Naive thymus-derived CD8-positive, alpha-beta T cell (primary cell): ENCODE measurements around the gene CTDNEP1. TPM values are rescaled to one million over a fixed set of nuclear protein-coding genes. Genes with fewer than 3 reads are reported as not detected.
A peak's percentile ranks its signal among the peaks of the same experiment; 100 is the strongest.
"Not testable (repeated sequence)": the region's sequence is repeated elsewhere in the genome, so short reads cannot be mapped to it uniquely, and the experiment has no call there.

Source experiments
- ATAC-seq, 2 donors: fragments of 150-1000 bp; cut with Tn5 transposase in 1 of 2; sonication (Bioruptor Pico), chemical (Tn5 transposase) in 1 of 2; 1 replicate in 1 of 2; 2 replicates in 1 of 2; pipeline ENCODE4 v1.10.0; 2021; ENCODE audit warnings: mild to moderate bottlenecking in 2 of 2, moderate library complexity in 2 of 2
- POLR2A ChIA-PET: fragments of 350-600 bp; sonication (Branson Sonifier 250); formaldehyde crosslinking; loops from one replicate; lab custom pipeline; 2021; ENCODE audit warnings: antibody characterized with exemption; lab: Charles Lee
- DNase-seq, 10 donors: peaks; one replicate each; pipeline versions ENCODE4 v3.0.0 to v3.0.0-alpha.2; 2020 to 2022
- H3K27ac Mint-ChIP-seq, 10 donors: one replicate each; pipeline ENCODE4 v1.8.0; 2020 to 2022; ENCODE audit warnings: mild to moderate bottlenecking in 10 of 10, mixed read lengths in 10 of 10, moderate library complexity in 4 of 10, inconsistent platforms in 1 of 10
- H3K27me3 Mint-ChIP-seq, 5 donors: one replicate each; pipeline ENCODE4 v1.8.0; 2021 to 2022; ENCODE audit warnings: mixed read lengths in 5 of 5
- H3K36me3 Mint-ChIP-seq, 3 donors: one replicate each; pipeline ENCODE4 v1.8.0; 2020 to 2022; ENCODE audit warnings: mixed read lengths in 3 of 3, mild to moderate bottlenecking in 2 of 3, inconsistent platforms in 1 of 3
- H3K4me1 Mint-ChIP-seq, 4 donors: one replicate each; pipeline ENCODE4 v1.8.0; 2021 to 2022; ENCODE audit warnings: mixed read lengths in 4 of 4
- H3K4me3 Mint-ChIP-seq, 10 donors: one replicate each; pipeline ENCODE4 v1.8.0; 2020 to 2022; ENCODE audit warnings: mild to moderate bottlenecking in 10 of 10, mixed read lengths in 10 of 10, moderate library complexity in 6 of 10, inconsistent platforms in 1 of 10
- H3K9me3 Mint-ChIP-seq, 9 donors: one replicate each; pipeline ENCODE4 v1.8.0; 2020 to 2022; ENCODE audit warnings: mixed read lengths in 9 of 9, mild to moderate bottlenecking in 3 of 9, inconsistent platforms in 1 of 9, moderate library complexity in 1 of 9
- polyA plus RNA-seq, 3 donors: library from polyadenylated mRNA; unstranded; fragments of 300-500 nt; fragmentation: Illumina TruSeq; gene quantifications; one replicate each; pipeline ENCODE4 v1.2.3, GENCODE V29; 2021
- total RNA-seq, 8 experiments: library from RNA in 2 of 8; stranded (reverse) in 2 of 8; gene quantifications; one replicate each; pipeline ENCODE4 v1.2.3 and lab custom pipeline; 2021 to 2026

The CTDNEP1 gene
- total and polyA plus RNA-seq, 5 experiments from 2014 or later: 33.6 to 142 (median 42.3) TPM

DNA sequence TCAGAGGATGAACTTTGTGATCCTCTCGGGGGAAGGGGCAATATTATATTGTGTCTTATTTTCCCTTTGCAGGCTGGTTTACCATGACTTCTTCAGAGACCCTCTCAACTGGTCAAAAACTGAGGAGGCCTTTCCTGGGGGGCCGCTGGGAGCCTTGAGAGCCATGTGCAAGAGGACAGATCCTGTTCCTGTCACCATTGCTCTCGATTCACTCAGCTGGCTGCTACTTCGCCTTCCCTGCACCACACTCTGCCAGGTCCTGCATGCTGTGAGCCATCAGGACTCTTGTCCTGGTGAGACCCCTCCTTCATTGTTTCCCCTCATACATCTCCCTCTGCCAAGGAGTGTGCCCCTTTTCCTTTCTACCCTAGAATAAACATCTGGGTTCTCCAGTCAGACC lies 3.0 kb upstream of the CTDNEP1 start:
- Mint-ChIP-seq H3K27me3 (no peaks in the 10 kb centered on the region), H3K9me3 (no peaks in the 10 kb centered on the region), H3K4me3 (peak overlapping the region in 4 of 10 donors; percentile 1 to 58 (median 49)), H3K4me1 (peaks cover 16 to 38% (median 34%) of the 10 kb centered on the region in 4 donors), H3K36me3 (peaks cover 0 to 59% (median 2%) of the 10 kb centered on the region in 3 donors), H3K27ac (peak overlapping the region in 6 of 10 donors; percentile 31 to 74 (median 54))
- DNase-seq (no peak), ATAC-seq (no peak)
- POLR2A ChIA-PET: interaction anchor here (0.8 kb wide), 1 partner anchor 34 kb away, joined by 3 read pairs; no protein-coding TSS in a partner anchor

GRCh38 chr17:7253082-7253481 lies 1.5 kb upstream of the CTDNEP1 start:
- Mint-ChIP-seq H3K4me1 (peaks cover 22 to 51% (median 45%) of the 10 kb centered on the region in 4 donors), H3K36me3 (peaks cover 0 to 50% (median 2%) of the 10 kb centered on the region in 3 donors), H3K27me3 (no peaks in the 10 kb centered on the region), H3K9me3 (no peaks in the 10 kb centered on the region), H3K27ac (peak overlapping the region; percentile 90 to 100 (median 100)), H3K4me3 (peak overlapping the region; percentile 88 to 98 (median 95))
- POLR2A ChIA-PET: no interaction called here
- ATAC-seq (no peak), DNase-seq (no peak)

DNA sequence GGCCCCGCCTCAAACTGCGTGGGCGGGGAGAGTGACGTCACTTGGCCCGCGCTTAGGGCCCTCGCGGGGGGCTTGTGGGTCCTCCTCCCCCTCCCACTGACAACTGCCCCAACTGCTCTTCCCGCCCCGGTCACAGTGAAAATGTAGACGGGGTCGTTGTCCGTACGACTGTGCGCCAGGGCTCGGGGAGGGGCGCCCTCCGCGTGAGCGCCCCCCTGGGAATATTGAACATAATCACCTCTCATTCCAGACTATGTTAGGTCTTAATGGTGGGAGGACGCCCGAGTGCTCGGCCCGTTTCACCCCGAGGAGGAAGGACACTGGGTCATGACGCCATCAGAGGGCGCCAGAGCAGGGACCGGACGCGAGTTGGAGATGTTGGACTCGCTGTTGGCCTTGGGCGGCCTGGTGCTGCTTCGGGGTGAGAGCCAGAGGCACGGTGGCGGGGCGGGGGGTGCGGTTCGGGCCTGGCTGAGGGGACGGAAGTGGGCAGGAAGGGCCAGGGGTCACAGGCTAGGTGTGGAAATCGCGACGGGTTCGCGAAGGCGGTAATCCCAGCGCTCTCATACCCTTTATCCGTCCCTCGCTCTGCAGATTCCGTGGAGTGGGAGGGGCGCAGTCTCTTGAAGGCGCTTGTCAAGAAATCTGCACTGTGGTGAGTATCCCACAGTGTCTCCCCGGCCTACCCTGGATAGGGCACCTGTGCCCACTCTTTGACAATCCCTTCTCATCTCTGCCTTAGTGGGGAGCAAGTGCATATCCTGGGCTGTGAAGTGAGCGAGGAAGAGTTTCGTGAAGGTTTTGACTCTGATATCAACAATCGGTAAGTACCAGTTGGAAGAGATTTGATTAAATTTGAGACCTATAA lies 876 bp upstream of the CTDNEP1 start, which contains the start of gene ELP5:
Gene ELP5, plus strand, starts transcription at position 40 of the 868 bp plus-strand sequence. Its CDS starts 336 bp downstream, at position 376.
- Mint-ChIP-seq H3K4me1 (peaks cover 22 to 51% (median 46%) of the 10 kb centered on the region in 4 donors), H3K9me3 (no peaks in the 10 kb centered on the region), H3K27ac (peak within 1 kb of the TSS; percentile 90 to 100 (median 100)), H3K36me3 (peaks cover 0 to 45% (median 2%) of the 10 kb centered on the region in 3 donors), H3K27me3 (no peaks in the 10 kb centered on the region), H3K4me3 (peak within 1 kb of the TSS; percentile 91 to 98 (median 95))
- POLR2A ChIA-PET: interaction anchor here (1.0 to 5.6 kb wide), 4 partner anchors 13 to 61 kb away, joined by 3 to 89 read pairs (median 9); partner anchors contain the start of genes DVL2, GABARAP and PHF23
- ATAC-seq: peak; percentile 57 to 63
- DNase-seq: peak in 8 of 10 donors; percentile 71 to 99 (median 82)

GRCh38 chr17:7250695-7251627 lies 573 bp downstream of the CTDNEP1 start:
- H3K4me3 Mint-ChIP-seq: peak overlapping the region; percentile 91 to 98 (median 95)
- H3K9me3 Mint-ChIP-seq: no peaks in the 10 kb centered on the region
- DNase-seq: peak in 3 of 10 donors; percentile 17 to 43 (median 43)
- POLR2A ChIA-PET: interaction anchor here (0.7 to 5.6 kb wide), 10 partner anchors 9 to 437 kb away, joined by 3 to 89 read pairs (median 4); partner anchors contain the start of genes ACADVL, DLG4, DVL2 and GABARAP
- H3K27me3 Mint-ChIP-seq: no peaks in the 10 kb centered on the region
- peak overlapping the region; percentile 86 to 100 (median 96) for H3K27ac Mint-ChIP-seq
- ATAC-seq: peak; percentile 2 to 19
- peaks cover 0 to 40% (median 5%) of the 10 kb centered on the region in 3 donors for H3K36me3 Mint-ChIP-seq
- H3K4me1 Mint-ChIP-seq: peaks cover 21 to 53% (median 51%) of the 10 kb centered on the region in 4 donors

- H3K27me3 Mint-ChIP-seq: no peaks in the 10 kb centered on the region
- peak overlapping the region; percentile 90 to 96 (median 94) for H3K4me3 Mint-ChIP-seq
- H3K36me3 Mint-ChIP-seq: peaks cover 0 to 36% (median 4%) of the 10 kb centered on the region in 3 donors
- POLR2A ChIA-PET: interaction anchor here (0.8 to 5.6 kb wide), 4 partner anchors 10 to 30 kb away, joined by 3 to 89 read pairs (median 4); partner anchors contain the start of genes ACADVL, DLG4, GABARAP and PHF23
- peaks cover 21 to 53% (median 51%) of the 10 kb centered on the region in 4 donors for H3K4me1 Mint-ChIP-seq
- DNase-seq: no peak
- H3K27ac Mint-ChIP-seq: peak overlapping the region; percentile 85 to 97 (median 93)
- no peaks in the 10 kb centered on the region for H3K9me3 Mint-ChIP-seq
- no peak for ATAC-seq
Observed at GRCh38 chr17:7249830-7250229, 1.7 kb downstream of the CTDNEP1 start.

DNA sequence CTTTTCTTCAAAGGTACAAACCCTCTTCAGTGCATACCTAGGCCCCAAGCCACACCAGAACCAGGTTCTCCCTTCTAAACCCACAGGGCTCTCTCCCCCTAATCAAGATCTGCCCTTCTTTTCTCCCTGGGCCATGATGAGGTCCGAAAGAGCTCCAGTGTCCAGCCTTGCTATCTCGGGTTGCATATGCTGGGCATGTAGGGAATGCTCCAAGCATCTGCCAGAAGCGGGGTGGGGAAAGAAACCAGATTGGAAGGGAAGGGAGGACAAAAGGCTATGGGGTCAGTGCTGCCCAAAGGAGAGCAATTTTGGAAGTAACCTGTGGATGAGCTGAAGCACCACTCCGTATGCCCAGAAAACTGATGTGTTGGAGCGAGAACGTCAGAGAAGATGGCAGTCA lies 2.3 kb downstream of the CTDNEP1 start:
- peak overlapping the region; percentile 51 to 96 (median 92) for H3K4me3 Mint-ChIP-seq
- DNase-seq: peak in 1 of 10 donors; percentile 11
- no peak for ATAC-seq
- no peaks in the 10 kb centered on the region for H3K27me3 Mint-ChIP-seq
- H3K9me3 Mint-ChIP-seq: no peaks in the 10 kb centered on the region
- POLR2A ChIA-PET: interaction anchor here (0.8 to 5.6 kb wide), 3 partner anchors 9 to 29 kb away, joined by 3 to 89 read pairs (median 4); partner anchors contain the start of genes ACADVL, DLG4, GABARAP and PHF23
- H3K4me1 Mint-ChIP-seq: peaks cover 21 to 53% (median 50%) of the 10 kb centered on the region in 4 donors
- peak overlapping the region in 8 of 10 donors; percentile 4 to 89 (median 64) for H3K27ac Mint-ChIP-seq
- H3K36me3 Mint-ChIP-seq: peaks cover 0 to 36% (median 3%) of the 10 kb centered on the region in 3 donors

GRCh38 chr17:7248796-7249195 lies 2.7 kb downstream of the CTDNEP1 start:
- peak overlapping the region in 5 of 10 donors; percentile 29 to 89 (median 52) for H3K27ac Mint-ChIP-seq
- H3K36me3 Mint-ChIP-seq: peaks cover 0 to 33% (median 3%) of the 10 kb centered on the region in 3 donors
- ATAC-seq: no peak
- POLR2A ChIA-PET: interaction anchor here (5.6 kb wide), 1 partner anchor 9 kb away, joined by 89 read pairs; the partner anchor contains the start of genes GABARAP and PHF23
- H3K4me3 Mint-ChIP-seq: peak overlapping the region in 7 of 10 donors; percentile 2 to 96 (median 91)
- no peaks in the 10 kb centered on the region for H3K9me3 Mint-ChIP-seq
- no peaks in the 10 kb centered on the region for H3K27me3 Mint-ChIP-seq
- peaks cover 21 to 53% (median 46%) of the 10 kb centered on the region in 4 donors for H3K4me1 Mint-ChIP-seq
- peak in 1 of 10 donors; percentile 2 for DNase-seq

DNA sequence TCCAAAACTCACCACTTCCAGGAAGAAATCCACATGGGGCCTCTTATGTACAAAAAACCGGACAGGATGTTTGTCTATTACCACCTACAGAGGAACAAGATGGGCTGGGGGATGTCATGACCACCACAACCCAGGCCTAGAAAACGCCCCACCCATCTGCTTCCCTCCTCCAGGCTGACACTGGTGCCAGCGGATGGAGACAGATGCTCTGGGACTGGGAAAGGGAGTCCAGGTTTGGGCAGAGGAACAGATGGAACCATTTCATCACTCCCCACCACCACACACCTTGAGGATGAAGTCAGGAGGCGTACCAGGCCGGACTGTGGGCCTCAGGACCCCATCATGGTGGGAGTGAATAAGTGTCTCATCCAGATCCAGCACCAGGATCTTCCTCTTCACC lies 4.8 kb downstream of the CTDNEP1 start:
- H3K36me3 Mint-ChIP-seq: peaks cover 0 to 32% (median 4%) of the 10 kb centered on the region in 3 donors
- no peak for ATAC-seq
- H3K4me1 Mint-ChIP-seq: peaks cover 24 to 56% (median 44%) of the 10 kb centered on the region in 4 donors
- POLR2A ChIA-PET: interaction anchor here (0.6 to 5.6 kb wide), 4 partner anchors 7 to 374 kb away, joined by 3 to 89 read pairs (median 6); partner anchors contain the start of genes ACAP1, GABARAP and PHF23
- H3K27ac Mint-ChIP-seq: peak overlapping the region in 4 of 10 donors; percentile 32 to 73 (median 70)
- H3K4me3 Mint-ChIP-seq: peak overlapping the region in 1 of 10 donors; percentile 54
- H3K9me3 Mint-ChIP-seq: peaks cover 0 to 2% (median 0%) of the 10 kb centered on the region in 9 donors
- peaks cover 0 to 3% (median 0%) of the 10 kb centered on the region in 5 donors for H3K27me3 Mint-ChIP-seq
- DNase-seq: no peak

DNA sequence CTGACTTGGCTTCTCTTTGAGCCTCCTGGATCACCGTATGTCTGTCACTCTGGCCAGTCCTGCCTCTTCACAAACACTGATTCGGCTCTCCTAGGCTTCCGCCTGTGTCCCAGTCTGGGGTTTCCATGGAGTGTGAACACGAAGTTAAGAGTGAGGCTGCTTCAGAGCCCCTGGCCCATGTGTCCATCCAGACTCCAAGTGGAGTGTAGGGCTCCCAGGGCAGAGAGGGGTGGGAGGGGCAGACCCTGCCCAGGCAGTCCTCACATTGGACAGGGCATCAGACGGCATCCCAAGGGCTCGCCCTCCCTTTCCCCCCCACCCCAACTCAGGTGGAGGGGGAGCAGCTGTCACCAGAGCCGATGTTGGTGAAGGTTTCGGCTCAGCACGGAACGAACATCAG lies 7.7 kb downstream of the CTDNEP1 start:
- Mint-ChIP-seq H3K27ac (peak overlapping the region in 7 of 10 donors; percentile 48 to 100 (median 98)), H3K4me3 (peak overlapping the region in 3 of 10 donors; percentile 25 to 83 (median 59)), H3K4me1 (peaks cover 31 to 57% (median 46%) of the 10 kb centered on the region in 4 donors), H3K36me3 (peaks cover 0 to 46% (median 4%) of the 10 kb centered on the region in 3 donors)
- not testable (repeated sequence) for DNase-seq, H3K9me3 Mint-ChIP-seq, H3K27me3 Mint-ChIP-seq, ATAC-seq
- POLR2A ChIA-PET: interaction anchor here (1.5 to 18.2 kb wide), 4 partner anchors 9 to 50 kb away, joined by 3 to 371 read pairs (median 12); partner anchors contain the start of genes ACADVL and DLG4

- no peak for ATAC-seq
- Mint-ChIP-seq H3K4me3 (peak overlapping the region; percentile 79 to 98 (median 88)), H3K9me3 (peaks cover 0 to 2% (median 0%) of the 10 kb centered on the region in 9 donors), H3K27ac (peak overlapping the region; percentile 88 to 100 (median 96)), H3K36me3 (peaks cover 0 to 46% (median 4%) of the 10 kb centered on the region in 3 donors), H3K27me3 (peaks cover 0 to 3% (median 0%) of the 10 kb centered on the region in 5 donors), H3K4me1 (peaks cover 28 to 53% (median 41%) of the 10 kb centered on the region in 4 donors)
- no peak for DNase-seq
- POLR2A ChIA-PET: interaction anchor here (1.3 to 18.2 kb wide), 8 partner anchors 6 to 208 kb away, joined by 3 to 371 read pairs (median 8); partner anchors contain the start of genes ACADVL, CTDNEP1, DLG4 and ELP5
Observed at GRCh38 chr17:7243453-7243729, 8.1 kb downstream of the CTDNEP1 start.
